IPS-NIHi7 (cell line): Measurements from ENCODE around the gene PRODH2.

Experiments used
- DNase-seq: peaks from one replicate; pipeline ENCODE4 v3.0.0; 2012; ENCODE audit warnings: mixed read lengths; ENCODE audit errors: extremely low spot score

Gene PRODH2

DNA sequence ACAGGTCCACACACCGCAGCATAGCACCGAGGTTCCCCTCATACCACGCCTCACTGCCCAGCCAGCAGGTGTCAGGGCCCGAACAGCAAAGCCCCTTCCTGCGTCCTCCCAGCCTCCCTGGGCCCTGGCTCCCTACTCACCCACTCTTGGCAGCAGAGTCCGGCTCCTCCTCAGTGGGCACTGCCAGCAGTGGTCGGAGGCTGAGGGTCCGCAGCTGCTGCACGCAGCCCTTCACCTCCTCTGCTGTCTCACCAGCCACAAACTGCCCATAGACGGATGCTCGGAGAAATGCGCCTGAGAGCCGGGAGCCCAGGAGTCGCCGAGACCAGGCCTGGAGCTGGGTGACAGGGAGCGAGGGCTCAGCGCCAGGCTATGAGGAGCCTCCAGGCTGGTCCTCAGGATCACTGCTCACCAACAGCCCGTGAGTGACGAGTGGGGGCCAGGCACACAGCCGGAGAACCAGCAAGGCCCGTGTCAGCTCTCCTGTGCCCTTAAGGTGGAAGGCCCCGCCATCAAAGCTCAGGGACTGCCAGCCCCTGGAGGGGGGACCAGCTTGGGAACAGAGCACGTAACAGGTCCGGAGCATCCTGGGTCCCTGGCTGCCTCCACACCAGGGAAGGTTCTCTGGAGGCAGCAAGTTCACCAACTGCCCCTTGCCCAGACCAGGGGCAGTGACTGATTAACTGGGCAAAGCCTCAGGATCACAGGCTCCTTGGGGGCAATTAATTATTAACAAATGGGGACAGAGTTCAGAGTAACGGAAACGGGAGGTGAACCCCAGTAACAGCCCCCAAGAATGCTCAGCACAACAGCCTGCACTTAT lies at the start of gene PRODH2:
TSS of gene PRODH2 (minus strand) at position 626 of the 823 bp plus-strand sequence. CDS start at position 586, 40 bp downstream.
- DNase-seq = no peak

DNA sequence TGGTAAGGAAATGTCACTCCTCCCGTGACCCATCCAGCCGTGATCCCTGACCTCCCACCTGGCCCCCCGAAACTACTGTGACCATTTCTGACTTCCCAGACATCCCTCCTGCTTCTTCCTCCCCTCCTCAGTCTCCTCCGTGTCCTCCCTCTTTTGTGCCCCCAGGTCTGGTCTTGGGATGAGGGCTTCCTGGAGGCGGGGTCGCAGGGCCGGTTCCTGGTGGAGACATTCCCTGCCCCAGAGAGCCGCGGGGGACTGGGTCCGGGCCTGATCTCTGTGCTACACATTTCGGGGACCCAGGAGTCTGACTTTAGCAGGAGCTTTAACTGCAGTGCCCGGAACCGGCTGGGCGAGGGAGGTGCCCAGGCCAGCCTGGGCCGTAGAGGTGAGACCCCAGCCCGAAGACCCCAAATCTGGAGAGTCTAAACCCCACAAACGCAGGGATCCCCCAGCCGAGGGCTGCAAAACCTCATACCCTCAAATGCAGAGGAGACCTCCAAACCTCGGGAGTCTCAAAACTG lies 49.1 kb upstream of the PRODH2 start:
- DNase-seq = no peak

DNA sequence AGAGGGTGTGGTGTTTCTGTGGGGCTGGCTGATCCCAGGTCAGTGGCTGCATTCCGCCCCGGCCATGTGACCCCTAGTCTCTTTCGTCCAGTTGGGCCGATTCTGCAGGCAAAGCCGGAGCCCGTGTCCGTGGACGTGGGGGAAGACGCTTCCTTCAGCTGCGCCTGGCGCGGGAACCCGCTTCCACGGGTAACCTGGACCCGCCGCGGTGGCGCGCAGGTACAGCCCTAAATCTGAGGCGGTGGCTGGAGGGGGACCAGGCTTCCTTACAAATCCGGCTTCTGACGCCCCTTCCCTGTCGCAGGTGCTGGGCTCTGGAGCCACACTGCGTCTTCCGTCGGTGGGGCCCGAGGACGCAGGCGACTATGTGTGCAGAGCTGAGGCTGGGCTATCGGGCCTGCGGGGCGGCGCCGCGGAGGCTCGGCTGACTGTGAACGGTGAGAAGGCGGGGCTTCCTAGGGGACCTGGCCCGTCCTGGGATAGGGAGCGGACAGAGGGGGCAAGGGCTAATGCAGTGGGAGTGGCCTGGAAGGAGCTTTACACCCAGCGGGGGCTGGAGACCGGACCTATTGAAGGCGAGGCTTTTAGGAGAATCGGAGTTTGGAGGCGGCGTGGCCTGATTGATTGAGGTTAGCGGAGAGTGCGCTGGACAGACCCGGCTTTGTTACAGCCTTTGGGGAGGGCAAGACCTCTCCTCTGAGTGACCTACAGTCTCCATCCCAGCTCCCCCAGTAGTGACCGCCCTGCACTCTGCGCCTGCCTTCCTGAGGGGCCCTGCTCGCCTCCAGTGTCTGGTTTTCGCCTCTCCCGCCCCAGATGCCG lies 48.4 kb upstream of the PRODH2 start:
- DNase-seq = peak; percentile 97

DNA sequence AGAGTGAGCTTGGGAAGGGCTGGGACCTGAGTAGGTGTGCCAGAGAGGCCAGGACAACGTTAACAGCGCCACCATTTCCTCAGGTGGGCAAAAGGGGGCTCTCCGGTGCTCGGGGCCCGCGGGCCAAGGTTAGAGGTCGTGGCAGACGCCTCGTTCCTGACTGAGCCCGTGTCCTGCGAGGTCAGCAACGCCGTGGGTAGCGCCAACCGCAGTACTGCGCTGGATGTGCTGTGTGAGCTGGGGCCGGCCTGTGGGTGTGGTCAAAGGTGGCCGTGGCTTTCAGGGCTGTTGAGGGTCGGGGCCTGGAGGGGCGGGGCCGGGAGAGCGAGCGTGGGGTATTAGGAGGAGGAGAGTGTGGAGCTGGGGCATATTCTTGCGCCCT lies 47.8 kb upstream of the PRODH2 start:
- no peak for DNase-seq

GRCh38 chr19:35859414-35859813 lies 46.8 kb upstream of the PRODH2 start:
- DNase-seq = no peak

DNA sequence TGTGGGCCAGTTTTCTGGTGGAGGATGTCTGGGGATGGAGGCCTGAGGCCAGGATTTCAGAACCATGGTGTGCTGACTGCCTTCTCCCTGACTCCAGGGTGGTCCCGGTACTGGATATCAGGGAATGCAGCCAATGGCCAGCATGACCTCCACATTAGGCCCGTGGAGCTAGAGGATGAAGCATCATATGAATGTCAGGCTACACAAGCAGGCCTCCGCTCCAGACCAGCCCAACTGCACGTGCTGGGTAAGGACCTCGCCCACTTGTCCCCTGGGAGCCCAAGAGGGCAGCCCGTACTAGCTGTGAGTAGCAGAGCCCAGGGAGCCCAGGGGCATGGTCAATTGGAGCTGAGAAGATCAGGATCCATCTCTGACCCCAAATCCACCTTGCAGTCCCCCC lies 45.7 kb upstream of the PRODH2 start:
- DNase-seq = no peak

- DNase-seq = peak; percentile 54
Observed at GRCh38 chr19:35856546-35857149, 44.0 kb upstream of the PRODH2 start, which contains the start of gene KIRREL2. Gene KIRREL2, plus strand, starts transcription at chr19:35856911. Its CDS starts 209 bp downstream, at chr19:35857120.

DNA sequence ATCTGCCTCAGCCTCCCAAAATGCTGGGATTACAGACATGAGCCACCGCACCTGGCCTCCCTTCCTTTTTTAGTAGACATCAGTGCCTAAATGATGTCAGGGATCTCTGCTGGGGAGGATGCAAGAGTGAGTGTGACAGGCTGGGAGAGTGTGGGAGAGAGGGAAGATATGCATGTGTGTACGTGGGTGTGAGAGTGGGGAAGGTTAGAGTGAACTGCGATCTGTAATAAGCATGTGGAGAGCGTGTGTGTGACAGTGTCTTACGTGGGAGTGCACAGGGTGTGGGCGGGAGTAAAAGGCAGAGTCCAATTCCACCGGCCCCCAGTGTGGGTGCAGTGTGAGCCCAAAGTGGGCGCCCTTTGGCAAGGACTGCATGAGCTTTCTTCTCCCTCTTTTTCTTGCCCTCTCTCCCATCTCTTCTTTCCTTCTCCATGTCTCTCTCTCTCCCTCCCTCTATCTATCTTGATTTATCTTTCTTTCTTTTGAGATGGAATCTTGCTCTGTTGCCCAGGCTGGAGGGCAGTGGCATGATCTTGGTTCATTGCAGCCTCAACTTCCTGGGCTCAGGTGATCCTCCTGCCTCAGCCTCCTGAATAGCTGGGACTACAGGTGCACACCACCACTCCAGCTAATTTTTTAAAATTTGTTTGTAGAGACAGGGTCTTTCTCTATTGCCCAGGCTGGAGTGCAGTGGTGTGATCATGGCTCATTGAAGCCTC lies 40.6 kb upstream of the PRODH2 start:
- no peak for DNase-seq

GRCh38 chr19:35852029-35852780 lies 39.6 kb upstream of the PRODH2 start, which contains the start of gene NPHS1:
Gene NPHS1, minus strand, starts transcription at chr19:35852504. Its CDS starts 667 bp downstream, at chr19:35851837.
- DNase-seq = no peak

DNA sequence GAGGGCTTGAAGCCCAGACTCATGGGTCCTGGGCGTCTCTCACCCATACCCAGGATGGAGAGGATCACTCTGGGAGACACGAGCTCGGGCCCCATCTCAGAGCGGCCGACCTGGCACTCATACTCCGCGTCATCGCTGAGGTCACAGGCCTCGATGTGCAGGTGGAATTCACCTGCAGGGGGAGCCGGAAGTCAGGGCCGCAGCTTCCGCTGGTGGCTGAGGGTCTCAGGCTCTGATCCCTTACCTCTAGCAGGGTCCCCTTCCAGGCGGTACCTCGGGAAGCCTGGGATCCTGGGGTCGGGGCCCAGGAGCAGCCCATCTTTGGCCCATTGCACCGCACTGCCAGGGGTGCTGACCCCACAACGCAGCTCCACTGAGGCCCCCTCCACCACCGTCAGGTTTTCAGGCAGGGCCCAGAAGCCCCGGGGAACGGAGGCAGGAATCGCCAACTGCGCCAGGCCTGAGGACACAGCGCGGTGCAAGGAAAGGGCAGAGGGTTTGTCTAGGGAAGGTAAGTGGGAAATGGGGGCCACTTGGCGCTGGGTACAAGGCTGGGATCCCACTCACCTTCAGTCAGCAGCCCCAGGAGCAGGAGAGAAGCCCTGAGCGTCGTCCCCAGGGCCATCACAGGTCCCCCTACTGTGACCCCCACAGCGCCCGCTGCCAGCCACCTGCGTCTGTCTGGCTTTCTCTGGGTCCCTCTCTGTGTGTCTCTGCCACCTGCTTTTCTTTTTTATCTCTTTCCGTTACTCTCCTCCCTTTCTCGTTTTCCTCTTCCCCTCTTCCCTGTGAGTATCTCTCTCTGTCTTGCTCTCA lies 38.8 kb upstream of the PRODH2 start:
- DNase-seq = peak; percentile 79

- no peak for DNase-seq
Observed at GRCh38 chr19:35848919-35849505, 36.4 kb upstream of the PRODH2 start.

DNA sequence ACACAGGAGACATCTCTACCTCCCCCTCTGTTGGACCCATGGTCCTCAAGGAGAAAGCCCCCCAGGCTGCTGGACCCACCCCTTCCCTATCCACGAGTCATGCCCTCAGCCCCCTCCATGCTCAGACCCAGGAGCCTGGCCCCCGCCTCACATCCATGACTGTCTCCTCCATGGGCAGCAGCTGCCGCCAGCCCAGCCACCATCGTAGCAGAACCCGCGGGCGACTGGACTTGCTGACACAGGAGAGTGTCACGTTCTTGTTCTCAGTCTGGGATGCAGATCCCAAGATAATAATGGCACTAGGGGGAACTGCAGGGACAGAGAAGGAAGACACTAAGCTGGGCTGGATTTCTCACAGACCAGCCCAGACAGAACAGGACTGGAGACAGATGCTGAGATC lies 35.8 kb upstream of the PRODH2 start:
- no peak for DNase-seq

DNA sequence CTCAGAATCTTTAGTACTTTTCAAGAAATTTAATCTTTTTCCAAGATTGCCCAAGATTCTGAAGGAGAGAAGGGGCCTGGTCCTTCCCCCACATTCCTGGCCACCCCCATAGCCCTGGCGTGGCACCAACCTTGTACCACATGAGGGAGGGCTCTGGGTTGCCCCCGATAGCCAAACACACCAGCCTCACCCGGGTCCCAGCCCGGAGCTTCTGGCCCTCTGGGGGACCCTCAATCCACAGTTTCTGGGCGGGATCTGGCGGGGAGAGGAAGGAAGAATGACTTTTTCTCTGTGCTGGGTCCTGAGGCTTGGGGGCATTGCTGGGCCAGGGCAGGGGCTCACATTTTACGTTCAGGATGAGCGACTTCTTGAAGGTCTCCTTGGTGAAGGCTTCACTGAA lies 35.3 kb upstream of the PRODH2 start:
- no peak for DNase-seq

DNA sequence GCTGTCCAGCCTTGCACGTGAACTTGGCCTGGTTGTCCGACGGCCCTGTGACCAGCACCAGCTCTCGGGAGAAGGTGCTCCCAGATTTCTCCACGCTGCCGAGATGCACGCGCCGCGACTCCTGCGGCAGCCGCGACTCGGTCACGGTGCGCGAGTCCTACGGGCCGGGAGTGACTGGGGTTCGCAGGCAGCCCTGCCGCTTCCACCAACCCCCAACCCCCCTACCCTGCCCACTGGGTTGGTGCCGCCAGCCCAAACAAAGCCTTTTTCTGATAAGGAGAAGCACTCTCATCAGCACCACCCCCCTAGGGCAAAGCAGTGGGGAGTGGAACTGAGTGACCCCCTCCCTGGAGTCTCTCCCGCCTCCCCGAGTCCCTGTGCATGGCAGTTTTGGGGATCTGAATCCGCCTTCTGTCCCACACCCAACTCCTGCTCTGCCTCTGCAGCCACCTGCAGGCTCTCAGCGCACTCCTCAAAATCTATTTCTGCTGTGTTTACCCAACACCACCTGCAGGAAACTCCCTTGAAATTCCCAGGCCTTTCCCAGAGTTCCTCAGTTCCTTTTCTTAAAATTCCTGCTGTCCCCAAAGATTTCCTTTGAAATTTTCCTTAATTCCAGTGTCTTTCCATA lies 33.5 kb upstream of the PRODH2 start:
- DNase-seq = peak; percentile 63

GRCh38 chr19:35845215-35846037 lies 32.8 kb upstream of the PRODH2 start:
- peak; percentile 48 for DNase-seq

GRCh38 chr19:35844482-35845214 lies 32.0 kb upstream of the PRODH2 start:
- no peak for DNase-seq
